Panc1 (cell line): Measurements from ENCODE around the gene XYLT1. TPM values are rescaled to one million over a fixed set of nuclear protein-coding genes. Genes with fewer than 3 reads are reported as not detected.

ENCODE experiments used
- ATAC-seq: fragments of 200-7000 bp; cut with Tn5 transposase; 2 replicates; pipeline ENCODE4 v1.9.1; 2020; ENCODE audit warnings: mild to moderate bottlenecking, moderate library complexity
- BruUV-seq: library from RNA; stranded (reverse); fragments of 400-500 nt; replicated peaks from 2 replicates; lab custom pipeline; 2021; lab: Mats Ljungman, UMichigan
- CTCF ChIA-PET: fragments of 300-600 bp; sonication (Branson Sonifier 250); formaldehyde crosslinking; loops from one replicate; lab custom pipeline; 2022; ENCODE audit warnings: antibody characterized with exemption; lab: Charles Lee
- POLR2A ChIA-PET: fragments of 300-600 bp; sonication (Branson Sonifier 250); formaldehyde crosslinking; loops from one replicate; lab custom pipeline; 2022; ENCODE audit warnings: antibody characterized with exemption; lab: Charles Lee
- DNase-seq: peaks from one replicate; pipeline ENCODE4 v3.0.0-alpha.2; 2010; ENCODE audit warnings: low read depth, low spot score
- H3K27ac ChIP-seq: 2 replicates; pipeline ENCODE4 v1.5.1; 2011; ENCODE audit warnings: mild to moderate bottlenecking, low read length, inconsistent platforms
- H3K27me3 ChIP-seq: fragments of 200-500 bp; sonication (Bioruptor generic); 2 replicates; pipeline ENCODE4 v1.6.0; 2014; ENCODE audit warnings: low read length, inconsistent platforms; ENCODE audit not compliant: control insufficient read depth, insufficient read depth
- H3K36me3 ChIP-seq: fragments of 200-500 bp; sonication (Bioruptor generic); 2 replicates; pipeline ENCODE4 v1.5.1; 2014; ENCODE audit warnings: inconsistent platforms, mild to moderate bottlenecking, low read length, moderate library complexity; ENCODE audit not compliant: control insufficient read depth, insufficient read depth
- H3K4me1 ChIP-seq: 2 replicates; pipeline ENCODE4 v1.5.1; 2011; ENCODE audit warnings: inconsistent platforms, mild to moderate bottlenecking, low read length, moderate library complexity; ENCODE audit not compliant: control insufficient read depth, insufficient read depth
- H3K4me3 ChIP-seq, 2 experiments: 2 replicates each; pipeline ENCODE4 v1.5.1; 2011 to 2012; ENCODE audit warnings: low read depth in 2 of 2, low read length in 2 of 2, mild to moderate bottlenecking in 2 of 2, inconsistent platforms in 1 of 2, moderate library complexity in 1 of 2
- H3K9me3 ChIP-seq: fragments of 200-500 bp; sonication (Bioruptor generic); 2 replicates; pipeline ENCODE4 v1.5.1; 2014; ENCODE audit warnings: low read depth, mild to moderate bottlenecking, inconsistent platforms, low read length, moderate library complexity; ENCODE audit not compliant: control insufficient read depth, insufficient read depth
- CTCF ChIP-seq: fragments of 450-650 bp; IDR thresholded peaks from 2 replicates; pipeline ENCODE4 v1.5.1; 2017; ENCODE audit warnings: mild to moderate bottlenecking
- POLR2AphosphoS5 ChIP-seq: IDR thresholded peaks from 2 replicates; pipeline ENCODE4 v1.6.1; 2012; ENCODE audit warnings: mild to moderate bottlenecking, low read depth, low read length, moderate library complexity
- REST ChIP-seq, 2 experiments: IDR thresholded peaks; 2 replicates each; pipeline ENCODE4 v1.6.1; 2011 to 2012; ENCODE audit warnings: low read depth in 2 of 2, control low read depth in 1 of 2, low read length in 1 of 2, mild to moderate bottlenecking in 1 of 2, moderate library complexity in 1 of 2; ENCODE audit not compliant: insufficient read depth in 1 of 2
- SIN3A ChIP-seq: IDR thresholded peaks from 2 replicates; pipeline ENCODE4 v1.6.1; 2012; ENCODE audit warnings: low read depth, mild to moderate bottlenecking, low read length, moderate library complexity, borderline replicate concordance; ENCODE audit not compliant: insufficient read depth
- TCF7L2 ChIP-seq: IDR thresholded peaks from 2 replicates; pipeline ENCODE4 v1.6.1; 2011; ENCODE audit warnings: mild to moderate bottlenecking, low read depth, low read length, inconsistent platforms
- in situ Hi-C: cut with HindIII; loops from 2 replicates; pipeline ENCODE4 v1.10.0; 2016; ENCODE audit warnings: low sequenced_read_pairs, low pct_unique_long_range_greater_than_20kb
- intact Hi-C: fragments of 100-400 bp; cut with micrococcal nuclease; formaldehyde crosslinking; loops from one replicate; pipeline ENCODE4 v1.10.0; 2022; ENCODE audit not compliant: unreplicated experiment
- total RNA-seq: library from RNA; stranded (reverse); gene quantifications from one replicate; pipeline ENCODE4 v1.2.1, GENCODE V29; 2021; ENCODE audit not compliant: unreplicated experiment

Gene XYLT1
- total RNA-seq, 1 experiment from 2014 or later, result 0.62 TPM

GRCh38 chr16:17270111-17270510, 200.6 kb downstream of the XYLT1 start:
- intact Hi-C loops (loop anchor here (10.0 kb wide), 1 partner anchor 65 kb away; no protein-coding TSS in a partner anchor), in situ Hi-C loops (no loop called here)
- H3K4me1 ChIP-seq, result no peaks in the 10 kb centered on the region
- CTCF ChIA-PET, result no interaction called here
- no peaks in the 10 kb centered on the region for H3K27me3 ChIP-seq
- H3K27ac ChIP-seq, result no peak overlapping the region
- ATAC-seq, result no peak
- no peaks in the 10 kb centered on the region for H3K36me3 ChIP-seq
- no TSS peak for BruUV-seq
- POLR2A ChIA-PET, result no interaction called here
- H3K4me3 ChIP-seq, result no peak overlapping the region
- no peaks in the 10 kb centered on the region for H3K9me3 ChIP-seq
- DNase-seq, result no peak
- TF ChIP-seq POLR2AphosphoS5 (no peak), REST (IDR thresholded peaks at IDR 0.05; ENCODE audit: insufficient read depth in 1 of 2, low read depth in 2 of 2, low read length in 1 of 2) (no peak), CTCF (no peak), SIN3A (no peak), TCF7L2 (no peak)

GRCh38 chr16:17269439-17269838, 201.3 kb downstream of the XYLT1 start:
- POLR2A ChIA-PET, result no interaction called here
- Histone ChIP-seq H3K27ac (no peak overlapping the region), H3K4me3 (no peak overlapping the region), H3K36me3 (no peaks in the 10 kb centered on the region), H3K27me3 (no peaks in the 10 kb centered on the region), H3K9me3 (no peaks in the 10 kb centered on the region), H3K4me1 (no peaks in the 10 kb centered on the region)
- intact Hi-C loops, result no loop called here
- in situ Hi-C loops, result no loop called here
- ATAC-seq, result no peak
- no peak for DNase-seq
- BruUV-seq, result no TSS peak
- CTCF ChIA-PET, result no interaction called here
- TF ChIP-seq REST (IDR thresholded peaks at IDR 0.05; ENCODE audit: insufficient read depth in 1 of 2, low read depth in 2 of 2, low read length in 1 of 2) (no peak), TCF7L2 (no peak), SIN3A (no peak), POLR2AphosphoS5 (no peak), CTCF (no peak)
